ENCODE measurements around the gene SF3A2.

DNA sequence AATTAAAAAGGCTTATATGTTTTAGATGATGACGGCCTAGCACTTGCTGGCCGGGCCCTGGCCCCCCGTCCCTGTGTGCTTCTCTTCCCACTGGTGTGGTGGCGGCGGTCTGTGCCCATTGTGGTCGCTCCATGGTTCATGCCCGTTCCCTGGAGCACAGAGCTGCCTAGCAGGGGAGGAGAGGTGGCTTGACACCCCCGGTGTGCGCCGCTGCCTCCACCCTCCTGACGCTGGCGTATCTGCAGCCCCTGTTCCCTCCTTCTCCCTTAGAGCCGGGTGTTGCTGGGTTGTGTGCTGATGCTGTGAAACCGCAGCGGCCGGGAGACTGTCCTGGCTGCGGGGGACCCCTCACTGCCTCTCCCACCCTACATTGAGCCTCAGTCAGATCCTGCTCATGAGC lies 43.8 kb upstream of the SF3A2 start:
- TF ChIP-seq FOXM1 (IDR thresholded peaks at IDR 0.05; ENCODE audit: borderline replicate concordance, low read depth) (no peak), ZBTB7A (IDR thresholded peaks at IDR 0.05; ENCODE audit: low read depth) (no peak), CEBPB (IDR thresholded peaks at IDR 0.05) (no peak), RAD21 (IDR thresholded peaks at IDR 0.05; ENCODE audit: low read depth) (no peak), TAF1 (IDR thresholded peaks at IDR 0.05; ENCODE audit: low read depth) (no peak)
- TF ChIP-seq, protein P1, sequence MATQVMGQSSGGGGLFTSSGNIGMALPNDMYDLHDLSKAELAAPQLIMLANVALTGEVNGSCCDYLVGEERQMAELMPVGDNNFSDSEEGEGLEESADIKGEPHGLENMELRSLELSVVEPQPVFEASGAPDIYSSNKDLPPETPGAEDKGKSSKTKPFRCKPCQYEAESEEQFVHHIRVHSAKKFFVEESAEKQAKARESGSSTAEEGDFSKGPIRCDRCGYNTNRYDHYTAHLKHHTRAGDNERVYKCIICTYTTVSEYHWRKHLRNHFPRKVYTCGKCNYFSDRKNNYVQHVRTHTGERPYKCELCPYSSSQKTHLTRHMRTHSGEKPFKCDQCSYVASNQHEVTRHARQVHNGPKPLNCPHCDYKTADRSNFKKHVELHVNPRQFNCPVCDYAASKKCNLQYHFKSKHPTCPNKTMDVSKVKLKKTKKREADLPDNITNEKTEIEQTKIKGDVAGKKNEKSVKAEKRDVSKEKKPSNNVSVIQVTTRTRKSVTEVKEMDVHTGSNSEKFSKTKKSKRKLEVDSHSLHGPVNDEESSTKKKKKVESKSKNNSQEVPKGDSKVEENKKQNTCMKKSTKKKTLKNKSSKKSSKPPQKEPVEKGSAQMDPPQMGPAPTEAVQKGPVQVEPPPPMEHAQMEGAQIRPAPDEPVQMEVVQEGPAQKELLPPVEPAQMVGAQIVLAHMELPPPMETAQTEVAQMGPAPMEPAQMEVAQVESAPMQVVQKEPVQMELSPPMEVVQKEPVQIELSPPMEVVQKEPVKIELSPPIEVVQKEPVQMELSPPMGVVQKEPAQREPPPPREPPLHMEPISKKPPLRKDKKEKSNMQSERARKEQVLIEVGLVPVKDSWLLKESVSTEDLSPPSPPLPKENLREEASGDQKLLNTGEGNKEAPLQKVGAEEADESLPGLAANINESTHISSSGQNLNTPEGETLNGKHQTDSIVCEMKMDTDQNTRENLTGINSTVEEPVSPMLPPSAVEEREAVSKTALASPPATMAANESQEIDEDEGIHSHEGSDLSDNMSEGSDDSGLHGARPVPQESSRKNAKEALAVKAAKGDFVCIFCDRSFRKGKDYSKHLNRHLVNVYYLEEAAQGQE (IDR thresholded peaks at IDR 0.05; ENCODE audit: low read depth), result no peak

Measured in Ishikawa (cell line).